CD14-positive monocyte (primary cell): ENCODE results near the gene GDPGP1. TPM values are rescaled to one million over a fixed set of nuclear protein-coding genes. Genes with fewer than 3 reads are reported as not detected.

Source experiments
- DNase-seq, 3 donors: peaks; one replicate each; pipeline ENCODE4 v3.0.0-alpha.2; 2011 to 2022
- H2AFZ ChIP-seq: 2 replicates; pipeline ENCODE4 v1.6.0; 2012; ENCODE audit warnings: mild to moderate bottlenecking, low read depth, low read length, inconsistent platforms; ENCODE audit not compliant: insufficient read depth, poor library complexity, severe bottlenecking
- H3K27ac ChIP-seq, 2 donors: 1 replicate in 1 of 2; 2 replicates in 1 of 2; pipeline ENCODE4 v1.5.1; 2012 to 2013; ENCODE audit warnings: low read length in 2 of 2, control low read depth in 1 of 2, inconsistent platforms in 1 of 2, low read depth in 1 of 2, mild to moderate bottlenecking in 1 of 2
- H3K27me3 ChIP-seq, 2 donors: one replicate each; pipeline versions ENCODE4 v1.6.0 to v1.6.1; 2011 to 2013; ENCODE audit warnings: low read length in 2 of 2; ENCODE audit not compliant: control insufficient read depth in 2 of 2, insufficient read depth in 2 of 2
- H3K36me3 ChIP-seq, 2 donors: replicated peaks in 1 of 2; 1 replicate in 1 of 2; 2 replicates in 1 of 2; pipeline versions ENCODE4 v1.5.1 to v1.6.1; 2012 to 2013; ENCODE audit warnings: low read length in 2 of 2, control low read depth in 1 of 2, inconsistent platforms in 1 of 2, mild to moderate bottlenecking in 1 of 2; ENCODE audit not compliant: insufficient read depth in 2 of 2, control insufficient read depth in 1 of 2
- H3K4me1 ChIP-seq, 2 donors: 1 replicate in 1 of 2; 2 replicates in 1 of 2; pipeline versions ENCODE4 v1.5.1 to v1.6.1; 2012 to 2013; ENCODE audit warnings: low read length in 2 of 2, control low read depth in 1 of 2, inconsistent platforms in 1 of 2, mild to moderate bottlenecking in 1 of 2, moderate library complexity in 1 of 2; ENCODE audit not compliant: insufficient read depth in 2 of 2, control insufficient read depth in 1 of 2
- H3K4me2 ChIP-seq: replicated peaks from 2 replicates; pipeline ENCODE3; 2012; ENCODE audit warnings: low read length, moderate library complexity, mild to moderate bottlenecking; ENCODE audit not compliant: poor library complexity, severe bottlenecking; ENCODE audit errors: extremely low read depth
- H3K4me3 ChIP-seq, 3 experiments: fragments of 200-600 bp in 1 of 3; sonication (generic) in 1 of 3; replicated peaks in 1 of 3; 1 replicate in 2 of 3; 2 replicates in 1 of 3; pipeline ENCODE4 v1.5.1; 2011 to 2013; ENCODE audit warnings: low read length in 3 of 3, mild to moderate bottlenecking in 3 of 3, control low read depth in 2 of 3, low read depth in 2 of 3, inconsistent platforms in 1 of 3, moderate library complexity in 1 of 3
- H3K79me2 ChIP-seq: 2 replicates; pipeline ENCODE4 v1.6.0; 2012; ENCODE audit warnings: mild to moderate bottlenecking, control low read depth, inconsistent platforms, low read length, moderate library complexity; ENCODE audit not compliant: insufficient read depth
- H3K9ac ChIP-seq: 2 replicates; pipeline ENCODE4 v1.6.0; 2017; ENCODE audit warnings: low read length, mild to moderate bottlenecking; ENCODE audit not compliant: insufficient read depth, poor library complexity, severe bottlenecking
- H3K9me3 ChIP-seq, 2 donors: replicated peaks in 1 of 2; 1 replicate in 1 of 2; 2 replicates in 1 of 2; pipeline versions ENCODE4 v1.5.1 to v1.6.1; 2012 to 2013; ENCODE audit warnings: low read length in 2 of 2, control low read depth in 1 of 2; ENCODE audit not compliant: control insufficient read depth in 1 of 2, insufficient read depth in 1 of 2
- H4K20me1 ChIP-seq: 2 replicates; pipeline ENCODE4 v1.6.0; 2012; ENCODE audit warnings: mild to moderate bottlenecking, low read length, control low read depth, moderate library complexity; ENCODE audit not compliant: insufficient read depth
- H3K27ac Mint-ChIP-seq, 7 donors: one replicate each; pipeline ENCODE4 v1.8.0; 2020; ENCODE audit warnings: mild to moderate bottlenecking in 7 of 7, mixed read lengths in 7 of 7, moderate library complexity in 6 of 7, inconsistent platforms in 2 of 7
- H3K27me3 Mint-ChIP-seq, 3 donors: one replicate each; pipeline ENCODE4 v1.8.0; 2021 to 2022; ENCODE audit warnings: low read depth in 3 of 3, mild to moderate bottlenecking in 3 of 3, mixed read lengths in 3 of 3, moderate library complexity in 3 of 3, inconsistent platforms in 1 of 3
- H3K36me3 Mint-ChIP-seq, 2 donors: one replicate each; pipeline ENCODE4 v1.8.0; 2020; ENCODE audit warnings: mixed read lengths in 2 of 2, inconsistent platforms in 1 of 2, mild to moderate bottlenecking in 1 of 2
- H3K4me1 Mint-ChIP-seq: one replicate; pipeline ENCODE4 v1.8.0; 2020; ENCODE audit warnings: mild to moderate bottlenecking, mixed read lengths
- H3K4me3 Mint-ChIP-seq, 2 donors: one replicate each; pipeline ENCODE4 v1.8.0; 2020; ENCODE audit warnings: mild to moderate bottlenecking in 2 of 2, mixed read lengths in 2 of 2, moderate library complexity in 1 of 2
- H3K9me3 Mint-ChIP-seq, 7 donors: one replicate each; pipeline ENCODE4 v1.8.0; 2020 to 2022; ENCODE audit warnings: mixed read lengths in 7 of 7, mild to moderate bottlenecking in 6 of 7, moderate library complexity in 6 of 7, inconsistent platforms in 2 of 7
- CTCF ChIP-seq: fragments of 200-600 bp; IDR thresholded peaks from one replicate; pipeline ENCODE4 v1.8.0; 2022; ENCODE audit warnings: antibody characterized with exemption, mild to moderate bottlenecking
- WGBS: methylation state at CpG from one replicate; pipeline ENCODE4 v1.1.5; 2013; ENCODE audit warnings: missing lambda C conversion rate; ENCODE audit not compliant: insufficient coverage; 5-methylcytosine and 5-hydroxymethylcytosine counted together
- intact Hi-C, 2 donors: fragments of 100-400 bp; cut with micrococcal nuclease; formaldehyde crosslinking; loops; one replicate each; pipeline versions ENCODE4 v1.15.0 to v1.15.1; 2023
- polyA plus RNA-seq, 3 donors: library from polyadenylated mRNA; depleted of rRNA in 1 of 3; unstranded in 2 of 3; stranded (reverse) in 1 of 3; fragments of 300-500 nt in 2 of 3; fragments of >200 nt in 1 of 3; fragmentation: Illumina TruSeq in 2 of 3; gene quantifications; 1 replicate in 2 of 3; 2 replicates in 1 of 3; pipeline ENCODE4 v1.2.3, GENCODE V29; 2012 to 2021

The GDPGP1 gene
- polyA plus RNA-seq, 3 donors, result 0.53 to 3.3 (median 0.91) TPM

GRCh38 chr15:90287101-90287500, 53.1 kb downstream of the GDPGP1 start:
- no peaks in the 10 kb centered on the region for H3K9me3 Mint-ChIP-seq
- no peak overlapping the region for H3K27ac Mint-ChIP-seq
- no peak for TF ChIP-seq CTCF
- no peaks in the 10 kb centered on the region for H3K27me3 ChIP-seq
- no peak overlapping the region for H3K4me3 Mint-ChIP-seq
- no peak overlapping the region for H3K4me2 ChIP-seq
- no peaks in the 10 kb centered on the region for H3K9me3 ChIP-seq
- H3K27ac ChIP-seq, result no peak overlapping the region
- intact Hi-C loops, result loop anchor here in 1 of 2 donors (10.0 kb wide), 1 partner anchor 142 kb away; no protein-coding TSS in a partner anchor
- no peaks in the 10 kb centered on the region for H4K20me1 ChIP-seq
- H3K36me3 ChIP-seq, result no peaks in the 10 kb centered on the region
- H3K36me3 Mint-ChIP-seq, result no peaks in the 10 kb centered on the region
- no peak overlapping the region for H3K9ac ChIP-seq
- H3K27me3 Mint-ChIP-seq, result peaks cover 0 to 4% (median 0%) of the 10 kb centered on the region in 3 donors
- H3K4me3 ChIP-seq, result no peak overlapping the region
- H2AFZ ChIP-seq, result no peak overlapping the region
- WGBS, result no CpG with 5 or more reads among the region's 5 CpGs
- DNase-seq, result no peak
- peaks cover 0 to 5% of the 10 kb centered on the region in 2 donors for H3K4me1 ChIP-seq
- peaks cover 2% of the 10 kb centered on the region for H3K4me1 Mint-ChIP-seq
- H3K79me2 ChIP-seq, result no peaks in the 10 kb centered on the region

- no peak for DNase-seq
- no peaks in the 10 kb centered on the region for H3K36me3 ChIP-seq
- no peak overlapping the region for H3K4me3 Mint-ChIP-seq
- no peaks in the 10 kb centered on the region for H3K9me3 ChIP-seq
- peaks cover 0 to 4% (median 0%) of the 10 kb centered on the region in 3 donors for H3K27me3 Mint-ChIP-seq
- WGBS, result 36% methylated on average over 2 of the region's 6 CpGs
- H3K27me3 ChIP-seq, result no peaks in the 10 kb centered on the region
- H3K9me3 Mint-ChIP-seq, result no peaks in the 10 kb centered on the region
- no peak overlapping the region for H3K9ac ChIP-seq
- intact Hi-C loops, result loop anchor here in 1 of 2 donors (10.0 kb wide), 1 partner anchor 143 kb away; no protein-coding TSS in a partner anchor
- no peaks in the 10 kb centered on the region for H4K20me1 ChIP-seq
- H3K27ac ChIP-seq, result no peak overlapping the region
- H2AFZ ChIP-seq, result no peak overlapping the region
- H3K4me1 ChIP-seq, result peaks cover 0 to 5% of the 10 kb centered on the region in 2 donors
- H3K27ac Mint-ChIP-seq, result no peak overlapping the region
- H3K4me1 Mint-ChIP-seq, result peaks cover 2% of the 10 kb centered on the region
- H3K4me3 ChIP-seq, result no peak overlapping the region
- no peak for TF ChIP-seq CTCF
- no peak overlapping the region for H3K4me2 ChIP-seq
- H3K79me2 ChIP-seq, result no peaks in the 10 kb centered on the region
- no peaks in the 10 kb centered on the region for H3K36me3 Mint-ChIP-seq
Measured at GRCh38 chr15:90287946-90288345, 53.9 kb downstream of the GDPGP1 start.
